IMR-90 (cell line): ENCODE results near the gene EVI5. TPM values are rescaled to one million over a fixed set of nuclear protein-coding genes. Genes with fewer than 3 reads are reported as not detected.

Experiments
- ATAC-seq: fragments of 200-7000 bp; cut with Tn5 transposase; 2 replicates; pipeline ENCODE4 v1.9.1; 2020; ENCODE audit warnings: low read depth, mild to moderate bottlenecking, moderate library complexity
- BruUV-seq: library from RNA; stranded (reverse); fragments of 400-500 nt; replicated peaks from 2 replicates; lab custom pipeline; 2021; lab: Mats Ljungman, UMichigan
- CTCF ChIA-PET: fragments of 300-600 bp; formaldehyde crosslinking; extraction: SDS; loops from one replicate; lab custom pipeline; 2021; ENCODE audit warnings: antibody characterized with exemption; lab: Yijun Ruan, JAX
- POLR2A ChIA-PET: fragments of 300-600 bp; sonication (Branson Sonifier 250); formaldehyde crosslinking; loops from one replicate; lab custom pipeline; 2022; ENCODE audit warnings: antibody characterized with exemption; ENCODE audit not compliant: unreplicated experiment; lab: Charles Lee
- DNase-seq: peaks from one replicate; pipeline ENCODE4 v3.0.0; 2013
- H2AFZ ChIP-seq: replicated peaks from 2 replicates; pipeline ENCODE3; 2013; ENCODE audit warnings: low read length, mild to moderate bottlenecking; ENCODE audit not compliant: poor library complexity
- H2AK5ac ChIP-seq: 2 replicates; pipeline ENCODE4 v1.6.1; 2013; ENCODE audit warnings: low read depth, low read length, inconsistent platforms
- H2AK9ac ChIP-seq: replicated peaks from 2 replicates; pipeline ENCODE3; 2013; ENCODE audit warnings: mild to moderate bottlenecking, low read depth, low read length, moderate library complexity; ENCODE audit not compliant: poor library complexity
- H2BK120ac ChIP-seq: 2 replicates; pipeline ENCODE4 v1.6.1; 2013; ENCODE audit warnings: low read depth, low read length, inconsistent platforms
- H2BK15ac ChIP-seq: 3 replicates; pipeline ENCODE4 v1.6.1; 2013; ENCODE audit warnings: low read depth, low read length, inconsistent platforms
- H2BK20ac ChIP-seq: 2 replicates; pipeline ENCODE4 v1.6.1; 2013; ENCODE audit warnings: low read depth, mild to moderate bottlenecking, inconsistent platforms, low read length, moderate library complexity
- H2BK5ac ChIP-seq: 2 replicates; pipeline ENCODE4 v1.6.1; 2013; ENCODE audit warnings: mild to moderate bottlenecking, low read depth, low read length, inconsistent platforms; ENCODE audit not compliant: poor library complexity, severe bottlenecking
- H3K14ac ChIP-seq: replicated peaks from 2 replicates; pipeline ENCODE4 v1.6.1; 2013; ENCODE audit warnings: low read depth, low read length, inconsistent platforms
- H3K18ac ChIP-seq: 2 replicates; pipeline ENCODE4 v1.6.1; 2013; ENCODE audit warnings: low read depth, low read length, control low read depth
- H3K23ac ChIP-seq: 2 replicates; pipeline ENCODE4 v1.6.1; 2013; ENCODE audit warnings: low read depth, low read length, inconsistent platforms
- H3K27ac ChIP-seq: 2 replicates; pipeline ENCODE4 v1.5.1; 2013; ENCODE audit warnings: mild to moderate bottlenecking, control low read depth, low read length; ENCODE audit not compliant: insufficient read depth
- H3K27me3 ChIP-seq: 2 replicates; pipeline ENCODE4 v1.6.1; 2013; ENCODE audit warnings: low read length; ENCODE audit not compliant: control insufficient read depth, insufficient read depth
- H3K36me3 ChIP-seq: 2 replicates; pipeline ENCODE4 v1.6.1; 2013; ENCODE audit warnings: low read length, mixed read lengths; ENCODE audit not compliant: control insufficient read depth, insufficient read depth
- H3K4ac ChIP-seq: 2 replicates; pipeline ENCODE4 v1.6.1; 2013; ENCODE audit warnings: low read depth, low read length, inconsistent platforms
- H3K4me1 ChIP-seq: 2 replicates; pipeline ENCODE4 v1.6.1; 2013; ENCODE audit warnings: low read length, mixed read lengths; ENCODE audit not compliant: control insufficient read depth, insufficient read depth
- H3K4me2 ChIP-seq: 2 replicates; pipeline ENCODE4 v1.6.1; 2013; ENCODE audit warnings: low read depth, mild to moderate bottlenecking, control low read depth, low read length, moderate library complexity
- H3K4me3 ChIP-seq: 2 replicates; pipeline ENCODE4 v1.5.1; 2013; ENCODE audit warnings: low read depth, mild to moderate bottlenecking, control low read depth, low read length, moderate library complexity; ENCODE audit not compliant: insufficient read depth
- H3K56ac ChIP-seq: 2 replicates; pipeline ENCODE4 v1.6.1; 2013; ENCODE audit warnings: low read length, inconsistent platforms; ENCODE audit not compliant: insufficient read depth; ENCODE audit errors: extremely low read depth
- H3K79me1 ChIP-seq, 2 experiments: 2 replicates each; pipeline ENCODE4 v1.6.1; 2013; ENCODE audit warnings: low read length in 2 of 2, inconsistent platforms in 1 of 2, low read depth in 1 of 2
- H3K9ac ChIP-seq: 2 replicates; pipeline ENCODE4 v1.6.1; 2013; ENCODE audit warnings: low read depth, low read length, control low read depth
- H3K9me1 ChIP-seq: 2 replicates; pipeline ENCODE4 v1.6.1; 2013; ENCODE audit warnings: low read length, inconsistent platforms; ENCODE audit not compliant: insufficient read depth
- H3K9me3 ChIP-seq: 2 replicates; pipeline ENCODE4 v1.6.1; 2013; ENCODE audit warnings: low read length; ENCODE audit not compliant: control insufficient read depth, insufficient read depth
- H4K20me1 ChIP-seq: 2 replicates; pipeline ENCODE4 v1.6.1; 2013; ENCODE audit warnings: low read length, inconsistent platforms; ENCODE audit not compliant: insufficient read depth
- H4K5ac ChIP-seq: 2 replicates; pipeline ENCODE4 v1.6.1; 2013; ENCODE audit warnings: mild to moderate bottlenecking, low read depth, low read length, control low read depth
- H4K8ac ChIP-seq, 2 experiments: 2 replicates each; pipeline ENCODE4 v1.6.1; 2013; ENCODE audit warnings: low read depth in 2 of 2, low read length in 2 of 2, control low read depth in 1 of 2, inconsistent platforms in 1 of 2
- H4K91ac ChIP-seq: 2 replicates; pipeline ENCODE4 v1.6.1; 2013; ENCODE audit warnings: low read depth, low read length, inconsistent platforms; ENCODE audit not compliant: insufficient read depth
- BHLHE40 ChIP-seq: fragments of 150-350 bp; IDR thresholded peaks from 2 replicates; pipeline ENCODE4 v1.6.1; 2016; ENCODE audit warnings: mild to moderate bottlenecking, low read depth, low read length
- CEBPB ChIP-seq: IDR thresholded peaks from 2 replicates; pipeline ENCODE4 v1.6.1; 2012; ENCODE audit warnings: low read depth, low read length, improper control_type of control experiment
- WGBS, 2 experiments: methylation state at CpG; one replicate each; pipeline versions ENCODE4 v1.1.5 to v1.1.7; 2013; ENCODE audit warnings: missing lambda C conversion rate in 2 of 2; ENCODE audit not compliant: insufficient read length in 1 of 2; ENCODE audit errors: extremely low coverage in 2 of 2; 5-methylcytosine and 5-hydroxymethylcytosine counted together
- dilution Hi-C: fragments of 300-500 bp; cut with HindIII; formaldehyde crosslinking; loops from one replicate; pipeline ENCODE4 v1.14.3; 2018; ENCODE audit warnings: low sequenced_read_pairs; ENCODE audit not compliant: unreplicated experiment
- in situ Hi-C: fragments of 300-500 bp; cut with MboI; formaldehyde crosslinking; loops from 3 replicates; pipeline ENCODE4 v1.14.3; 2019; ENCODE audit warnings: low sequenced_read_pairs, inconsistent platforms, mixed read lengths
- intact Hi-C: fragments of 100-400 bp; cut with micrococcal nuclease; formaldehyde crosslinking; loops from 2 replicates; pipeline ENCODE4 v1.10.0; 2022
- polyA plus RNA-seq, 3 experiments: library from polyadenylated mRNA; depleted of rRNA; stranded (reverse); fragments of >200 nt; gene quantifications; 2 replicates each; pipeline ENCODE4 v1.2.3, GENCODE V29; 2012; ENCODE audit warnings: low replicate concordance in 1 of 3
- total RNA-seq: library from RNA; depleted of rRNA; stranded (reverse); fragments of >200 nt; gene quantifications from 2 replicates; pipeline ENCODE4 v1.2.3, GENCODE V29; 2012

The EVI5 gene
- total and polyA plus RNA-seq, 2 of the 4 experiments (the other 2 are of a cell fraction) = 13.9 to 26.9 TPM

GRCh38 chr1:92515796-92516201, 269.1 kb downstream of the EVI5 start:
- WGBS, 2 experiments = no CpG with 5 or more reads among the region's 3 CpGs
- Histone ChIP-seq H3K9me3 (no peaks in the 10 kb centered on the region), H4K91ac (no peak overlapping the region), H3K18ac (no peak overlapping the region), H2AK9ac (no peak overlapping the region), H3K4me3 (no peak overlapping the region), H3K9ac (no peak overlapping the region), H3K56ac (no peak overlapping the region), H4K8ac (no peak overlapping the region), H4K5ac (no peak overlapping the region), H2BK20ac (no peak overlapping the region), H3K79me1 (no peaks in the 10 kb centered on the region; a peak in 1 of 4 replicates), H2AK5ac (no peak overlapping the region), H3K4ac (no peak overlapping the region), H3K4me1 (no peaks in the 10 kb centered on the region), H3K14ac (no peak overlapping the region), H3K23ac (no peak overlapping the region), H4K20me1 (no peaks in the 10 kb centered on the region), H2AFZ (no peak overlapping the region), H3K4me2 (no peak overlapping the region), H2BK120ac (no peak overlapping the region), H3K27ac (no peak overlapping the region), H2BK15ac (no peak overlapping the region), H2BK5ac (no peak overlapping the region), H3K36me3 (0 out of 2 replicates have a peak, but pooled peaks cover 1% of the 10 kb centered on the region), H3K9me1 (no peaks in the 10 kb centered on the region), H3K27me3 (no peaks in the 10 kb centered on the region)
- no TSS peak for BruUV-seq
- ChIA-PET CTCF (no interaction called here), POLR2A (no interaction called here)
- dilution Hi-C loops (no loop called here), intact Hi-C loops (no loop called here), in situ Hi-C loops (no loop called here)
- no peak for TF ChIP-seq BHLHE40
- TF ChIP-seq CEBPB = peak; percentile 62
- ATAC-seq (no peak), DNase-seq (no peak)
